ENCODE results near the gene SLC37A1.

Gene SLC37A1

DNA sequence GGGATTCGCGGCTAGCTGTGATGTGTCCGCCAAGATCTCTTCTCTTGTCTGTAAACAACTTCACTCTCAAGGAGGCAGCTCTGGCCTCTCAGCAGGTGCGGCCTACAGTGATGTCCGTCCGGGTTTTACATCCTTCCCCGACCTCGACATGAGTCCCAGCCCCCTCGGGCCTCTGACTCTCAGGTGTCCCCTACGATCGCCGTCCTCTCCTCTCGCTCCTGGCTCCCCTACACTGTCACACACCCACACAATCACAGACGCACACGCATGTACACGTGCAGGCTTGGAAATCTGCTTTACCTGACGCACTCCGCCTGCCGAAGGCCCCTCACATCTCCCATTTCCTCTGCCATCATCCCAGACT is 16.8 kb upstream of the SLC37A1 start (continued):
- TF ChIP-seq ZIC2 (tag by site-specific recombination; IDR thresholded peaks at IDR 0.05) (peak; percentile 21; the same call in 1 of the 2 replicates), EGR2 (tag by site-specific recombination; IDR thresholded peaks at IDR 0.05; ENCODE audit: low read depth) (peak; percentile 6; the same call in 1 of the 2 replicates), ZNF37A (tag by site-specific recombination; IDR thresholded peaks at IDR 0.05) (no peak), ZNF394 (tag by site-specific recombination; IDR thresholded peaks at IDR 0.05; ENCODE audit: borderline replicate concordance) (no peak), ZNF335 (tag by site-specific recombination; conservative IDR thresholded peaks at IDR 0.05) (no peak; the same call in 1 of the 2 replicates), ZNF175 (tag by site-specific recombination; IDR thresholded peaks at IDR 0.05) (no peak), ZFHX2 (tag by site-specific recombination; conservative IDR thresholded peaks at IDR 0.05) (no peak), ZNF530 (tag by site-specific recombination; IDR thresholded peaks at IDR 0.05; ENCODE audit: low read depth) (no peak), ZBTB17 (tag by site-specific recombination; IDR thresholded peaks at IDR 0.05) (0 out of 2 replicates have a peak, but pooled peaks have one; percentile 25)
- TF ChIP-seq, protein P1, sequence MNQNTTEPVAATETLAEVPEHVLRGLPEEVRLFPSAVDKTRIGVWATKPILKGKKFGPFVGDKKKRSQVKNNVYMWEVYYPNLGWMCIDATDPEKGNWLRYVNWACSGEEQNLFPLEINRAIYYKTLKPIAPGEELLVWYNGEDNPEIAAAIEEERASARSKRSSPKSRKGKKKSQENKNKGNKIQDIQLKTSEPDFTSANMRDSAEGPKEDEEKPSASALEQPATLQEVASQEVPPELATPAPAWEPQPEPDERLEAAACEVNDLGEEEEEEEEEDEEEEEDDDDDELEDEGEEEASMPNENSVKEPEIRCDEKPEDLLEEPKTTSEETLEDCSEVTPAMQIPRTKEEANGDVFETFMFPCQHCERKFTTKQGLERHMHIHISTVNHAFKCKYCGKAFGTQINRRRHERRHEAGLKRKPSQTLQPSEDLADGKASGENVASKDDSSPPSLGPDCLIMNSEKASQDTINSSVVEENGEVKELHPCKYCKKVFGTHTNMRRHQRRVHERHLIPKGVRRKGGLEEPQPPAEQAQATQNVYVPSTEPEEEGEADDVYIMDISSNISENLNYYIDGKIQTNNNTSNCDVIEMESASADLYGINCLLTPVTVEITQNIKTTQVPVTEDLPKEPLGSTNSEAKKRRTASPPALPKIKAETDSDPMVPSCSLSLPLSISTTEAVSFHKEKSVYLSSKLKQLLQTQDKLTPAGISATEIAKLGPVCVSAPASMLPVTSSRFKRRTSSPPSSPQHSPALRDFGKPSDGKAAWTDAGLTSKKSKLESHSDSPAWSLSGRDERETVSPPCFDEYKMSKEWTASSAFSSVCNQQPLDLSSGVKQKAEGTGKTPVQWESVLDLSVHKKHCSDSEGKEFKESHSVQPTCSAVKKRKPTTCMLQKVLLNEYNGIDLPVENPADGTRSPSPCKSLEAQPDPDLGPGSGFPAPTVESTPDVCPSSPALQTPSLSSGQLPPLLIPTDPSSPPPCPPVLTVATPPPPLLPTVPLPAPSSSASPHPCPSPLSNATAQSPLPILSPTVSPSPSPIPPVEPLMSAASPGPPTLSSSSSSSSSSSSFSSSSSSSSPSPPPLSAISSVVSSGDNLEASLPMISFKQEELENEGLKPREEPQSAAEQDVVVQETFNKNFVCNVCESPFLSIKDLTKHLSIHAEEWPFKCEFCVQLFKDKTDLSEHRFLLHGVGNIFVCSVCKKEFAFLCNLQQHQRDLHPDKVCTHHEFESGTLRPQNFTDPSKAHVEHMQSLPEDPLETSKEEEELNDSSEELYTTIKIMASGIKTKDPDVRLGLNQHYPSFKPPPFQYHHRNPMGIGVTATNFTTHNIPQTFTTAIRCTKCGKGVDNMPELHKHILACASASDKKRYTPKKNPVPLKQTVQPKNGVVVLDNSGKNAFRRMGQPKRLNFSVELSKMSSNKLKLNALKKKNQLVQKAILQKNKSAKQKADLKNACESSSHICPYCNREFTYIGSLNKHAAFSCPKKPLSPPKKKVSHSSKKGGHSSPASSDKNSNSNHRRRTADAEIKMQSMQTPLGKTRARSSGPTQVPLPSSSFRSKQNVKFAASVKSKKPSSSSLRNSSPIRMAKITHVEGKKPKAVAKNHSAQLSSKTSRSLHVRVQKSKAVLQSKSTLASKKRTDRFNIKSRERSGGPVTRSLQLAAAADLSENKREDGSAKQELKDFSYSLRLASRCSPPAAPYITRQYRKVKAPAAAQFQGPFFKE (tag by site-specific recombination; IDR thresholded peaks at IDR 0.05; ENCODE audit: borderline replicate concordance), result no peak

GRCh38 chr21:42498012-42498411 is 15.6 kb upstream of the SLC37A1 start:
- H3K9me3 ChIP-seq (ENCODE audit: control insufficient read depth, insufficient read depth, low read depth, low read length), result no peaks in the 10 kb centered on the region
- H3K27ac ChIP-seq (ENCODE audit: extremely low read depth, low read depth, low read length), result no peak overlapping the region
- TF ChIP-seq, protein P2, sequence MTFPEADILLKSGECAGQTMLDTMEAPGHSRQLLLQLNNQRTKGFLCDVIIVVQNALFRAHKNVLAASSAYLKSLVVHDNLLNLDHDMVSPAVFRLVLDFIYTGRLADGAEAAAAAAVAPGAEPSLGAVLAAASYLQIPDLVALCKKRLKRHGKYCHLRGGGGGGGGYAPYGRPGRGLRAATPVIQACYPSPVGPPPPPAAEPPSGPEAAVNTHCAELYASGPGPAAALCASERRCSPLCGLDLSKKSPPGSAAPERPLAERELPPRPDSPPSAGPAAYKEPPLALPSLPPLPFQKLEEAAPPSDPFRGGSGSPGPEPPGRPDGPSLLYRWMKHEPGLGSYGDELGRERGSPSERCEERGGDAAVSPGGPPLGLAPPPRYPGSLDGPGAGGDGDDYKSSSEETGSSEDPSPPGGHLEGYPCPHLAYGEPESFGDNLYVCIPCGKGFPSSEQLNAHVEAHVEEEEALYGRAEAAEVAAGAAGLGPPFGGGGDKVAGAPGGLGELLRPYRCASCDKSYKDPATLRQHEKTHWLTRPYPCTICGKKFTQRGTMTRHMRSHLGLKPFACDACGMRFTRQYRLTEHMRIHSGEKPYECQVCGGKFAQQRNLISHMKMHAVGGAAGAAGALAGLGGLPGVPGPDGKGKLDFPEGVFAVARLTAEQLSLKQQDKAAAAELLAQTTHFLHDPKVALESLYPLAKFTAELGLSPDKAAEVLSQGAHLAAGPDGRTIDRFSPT (tag by site-specific recombination; IDR thresholded peaks at IDR 0.05), result no peak
- TF ChIP-seq ZNF19 (tag by site-specific recombination; IDR thresholded peaks at IDR 0.05; ENCODE audit: low read depth) (no peak), PRDM6 (tag by site-specific recombination; IDR thresholded peaks at IDR 0.05) (no peak), ZNF707 (tag by site-specific recombination; IDR thresholded peaks at IDR 0.05) (no peak), SP2 (tag by site-specific recombination; IDR thresholded peaks at IDR 0.05) (no peak), ZNF558 (tag by site-specific recombination; IDR thresholded peaks at IDR 0.05) (no peak), ZNF843 (tag by site-specific recombination; IDR thresholded peaks at IDR 0.05) (no peak), ZSCAN4 (tag by site-specific recombination; IDR thresholded peaks at IDR 0.05) (no peak), ZBTB21 (tag by site-specific recombination; IDR thresholded peaks at IDR 0.05) (no peak)
- TF ChIP-seq, protein P3, sequence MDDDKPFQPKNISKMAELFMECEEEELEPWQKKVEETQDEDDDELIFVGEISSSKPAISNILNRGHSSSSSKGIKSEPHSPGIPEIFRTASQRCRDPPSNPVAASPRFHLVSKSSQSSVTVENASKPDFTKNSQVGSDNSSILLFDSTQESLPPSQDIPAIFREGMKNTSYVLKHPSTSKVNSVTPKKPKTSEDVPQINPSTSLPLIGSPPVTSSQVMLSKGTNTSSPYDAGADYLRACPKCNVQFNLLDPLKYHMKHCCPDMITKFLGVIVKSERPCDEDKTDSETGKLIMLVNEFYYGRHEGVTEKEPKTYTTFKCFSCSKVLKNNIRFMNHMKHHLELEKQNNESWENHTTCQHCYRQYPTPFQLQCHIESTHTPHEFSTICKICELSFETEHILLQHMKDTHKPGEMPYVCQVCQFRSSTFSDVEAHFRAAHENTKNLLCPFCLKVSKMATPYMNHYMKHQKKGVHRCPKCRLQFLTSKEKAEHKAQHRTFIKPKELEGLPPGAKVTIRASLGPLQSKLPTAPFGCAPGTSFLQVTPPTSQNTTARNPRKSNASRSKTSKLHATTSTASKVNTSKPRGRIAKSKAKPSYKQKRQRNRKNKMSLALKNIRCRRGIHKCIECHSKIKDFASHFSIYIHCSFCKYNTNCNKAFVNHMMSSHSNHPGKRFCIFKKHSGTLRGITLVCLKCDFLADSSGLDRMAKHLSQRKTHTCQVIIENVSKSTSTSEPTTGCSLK (tag by site-specific recombination; IDR thresholded peaks at IDR 0.05), result no peak
- POLR2A ChIA-PET, result no interaction called here
- CTCF ChIA-PET, result interaction anchor here (3.3 kb wide), 1 partner anchor 15 kb away, joined by 17 read pairs; the partner anchor contains the start of gene SLC37A1
- H3K4me3 ChIP-seq (ENCODE audit: low read depth, low read length), result no peak overlapping the region
- no peaks in the 10 kb centered on the region for H3K36me3 ChIP-seq (ENCODE audit: control insufficient read depth in 2 of 2, insufficient read depth in 1 of 2, low read length in 2 of 2)
- H3K4me1 ChIP-seq (ENCODE audit: control insufficient read depth, insufficient read depth, low read length), result no peaks in the 10 kb centered on the region
